ENCODE results near the gene DNAJC3. TPM values are rescaled to one million over a fixed set of nuclear protein-coding genes. Genes with fewer than 3 reads are reported as not detected.

Gene DNAJC3, protein sequence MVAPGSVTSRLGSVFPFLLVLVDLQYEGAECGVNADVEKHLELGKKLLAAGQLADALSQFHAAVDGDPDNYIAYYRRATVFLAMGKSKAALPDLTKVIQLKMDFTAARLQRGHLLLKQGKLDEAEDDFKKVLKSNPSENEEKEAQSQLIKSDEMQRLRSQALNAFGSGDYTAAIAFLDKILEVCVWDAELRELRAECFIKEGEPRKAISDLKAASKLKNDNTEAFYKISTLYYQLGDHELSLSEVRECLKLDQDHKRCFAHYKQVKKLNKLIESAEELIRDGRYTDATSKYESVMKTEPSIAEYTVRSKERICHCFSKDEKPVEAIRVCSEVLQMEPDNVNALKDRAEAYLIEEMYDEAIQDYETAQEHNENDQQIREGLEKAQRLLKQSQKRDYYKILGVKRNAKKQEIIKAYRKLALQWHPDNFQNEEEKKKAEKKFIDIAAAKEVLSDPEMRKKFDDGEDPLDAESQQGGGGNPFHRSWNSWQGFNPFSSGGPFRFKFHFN
- total RNA-seq: 10 to 100 TPM; 14.4 to 19.6 TPM

- peaks cover 34% of the 10 kb centered on the region for H3K4me1 Mint-ChIP-seq
- H3K36me3 Mint-ChIP-seq (ENCODE audit: low read depth): peaks cover 24% of the 10 kb centered on the region
- H3K4me3 Mint-ChIP-seq: peak within 1 kb of the TSS; percentile 98
- no peaks in the 10 kb centered on the region for H3K9me3 Mint-ChIP-seq
- H3K27me3 Mint-ChIP-seq: no peaks in the 10 kb centered on the region
- ATAC-seq (replicated peaks): peak; percentile 98
- H3K27ac Mint-ChIP-seq: peak within 1 kb of the TSS; percentile 95
Measured at GRCh38 chr13:95676762-95677563, at the start of gene DNAJC3. TSS of gene DNAJC3 (plus strand) at chr13:95677139. CDS start at chr13:95677256, 117 bp downstream.

DNA sequence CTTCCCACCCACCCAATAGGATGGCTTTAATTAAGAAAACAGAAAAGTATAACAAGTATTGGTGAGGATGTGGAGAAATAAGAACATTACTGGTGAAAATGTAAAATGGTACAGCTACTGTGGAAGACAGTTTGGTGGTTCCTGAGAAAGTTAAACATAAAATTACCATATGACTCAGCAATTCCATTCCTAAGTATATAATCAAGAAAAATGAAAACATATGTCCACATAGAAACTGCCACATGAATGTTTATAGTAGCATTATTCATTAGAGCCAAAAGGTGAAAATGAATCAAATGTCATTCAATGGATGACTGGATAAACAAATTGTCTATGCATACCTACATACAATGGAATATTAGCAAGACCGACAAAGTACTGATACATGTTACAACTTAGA lies 49.3 kb upstream of the DNAJC3 start:
- Mint-ChIP-seq H3K27me3 (peaks cover 25% of the 10 kb centered on the region), H3K36me3 (ENCODE audit: low read depth) (no peaks in the 10 kb centered on the region), H3K27ac (no peak overlapping the region), H3K4me1 (no peaks in the 10 kb centered on the region), H3K9me3 (no peaks in the 10 kb centered on the region), H3K4me3 (no peak overlapping the region)
- no peak for ATAC-seq (replicated peaks)

- no peaks in the 10 kb centered on the region for H3K4me1 Mint-ChIP-seq
- H3K36me3 Mint-ChIP-seq (ENCODE audit: low read depth): no peaks in the 10 kb centered on the region
- H3K9me3 Mint-ChIP-seq: no peaks in the 10 kb centered on the region
- H3K27me3 Mint-ChIP-seq: peaks cover 26% of the 10 kb centered on the region
- H3K4me3 Mint-ChIP-seq: no peak overlapping the region
- no peak overlapping the region for H3K27ac Mint-ChIP-seq
- no peak for ATAC-seq (replicated peaks)
Measured at GRCh38 chr13:95628488-95628887, 48.5 kb upstream of the DNAJC3 start.

- peaks cover 2% of the 10 kb centered on the region for H3K4me1 Mint-ChIP-seq
- ATAC-seq (replicated peaks): no peak
- no peak overlapping the region for H3K4me3 Mint-ChIP-seq
- H3K9me3 Mint-ChIP-seq: no peaks in the 10 kb centered on the region
- no peak overlapping the region for H3K27ac Mint-ChIP-seq
- no peaks in the 10 kb centered on the region for H3K36me3 Mint-ChIP-seq (ENCODE audit: low read depth)
- H3K27me3 Mint-ChIP-seq: peaks cover 28% of the 10 kb centered on the region
Measured at GRCh38 chr13:95629071-95629470, 47.9 kb upstream of the DNAJC3 start.

GRCh38 chr13:95630593-95630992 lies 46.3 kb upstream of the DNAJC3 start:
- Mint-ChIP-seq H3K4me3 (no peak overlapping the region), H3K9me3 (no peaks in the 10 kb centered on the region), H3K27ac (no peak overlapping the region), H3K4me1 (peaks cover 4% of the 10 kb centered on the region), H3K36me3 (ENCODE audit: low read depth) (no peaks in the 10 kb centered on the region), H3K27me3 (peaks cover 25% of the 10 kb centered on the region)
- no peak for ATAC-seq (replicated peaks)

- Mint-ChIP-seq H3K4me1 (peaks cover 4% of the 10 kb centered on the region), H3K36me3 (ENCODE audit: low read depth) (no peaks in the 10 kb centered on the region), H3K27ac (no peak overlapping the region), H3K4me3 (no peak overlapping the region), H3K27me3 (peaks cover 31% of the 10 kb centered on the region), H3K9me3 (no peaks in the 10 kb centered on the region)
- ATAC-seq (replicated peaks): peak; percentile 40
Measured at GRCh38 chr13:95636853-95637252, 40.1 kb upstream of the DNAJC3 start.

- Mint-ChIP-seq H3K4me3 (no peak overlapping the region), H3K27ac (no peak overlapping the region), H3K27me3 (peaks cover 29% of the 10 kb centered on the region), H3K4me1 (no peaks in the 10 kb centered on the region), H3K36me3 (ENCODE audit: low read depth) (no peaks in the 10 kb centered on the region), H3K9me3 (no peaks in the 10 kb centered on the region)
- no peak for ATAC-seq (replicated peaks)
Measured at GRCh38 chr13:95641291-95642027, 35.5 kb upstream of the DNAJC3 start.

DNA sequence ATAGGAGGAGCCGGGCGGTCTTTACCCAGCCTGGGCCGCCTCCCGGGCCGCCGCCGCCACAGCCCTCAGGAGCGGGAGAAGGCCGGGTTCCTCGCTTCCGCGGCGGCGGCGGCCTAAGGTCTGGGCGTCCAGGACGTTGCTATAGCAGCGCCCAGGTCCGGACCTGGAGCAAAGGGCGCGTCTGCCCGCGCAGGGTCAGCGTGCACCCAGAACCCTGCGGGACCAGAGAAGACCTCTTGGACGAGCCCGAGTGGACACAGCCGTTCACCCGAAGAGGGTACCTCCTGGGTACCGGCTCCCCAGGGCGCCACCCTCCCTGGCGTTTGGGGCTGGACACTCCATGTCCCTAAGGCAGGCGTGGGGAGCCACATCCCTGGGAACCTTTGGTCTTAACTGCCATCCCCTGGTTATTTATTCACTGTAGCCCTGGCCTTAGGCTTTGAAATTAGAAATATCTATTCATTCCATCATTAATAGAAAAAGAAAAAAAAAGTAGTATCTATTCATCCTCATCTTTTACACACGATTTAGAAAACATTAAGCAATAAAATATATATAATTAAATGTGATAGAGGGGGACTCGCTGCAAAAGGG lies 34.8 kb upstream of the DNAJC3 start:
- no peaks in the 10 kb centered on the region for H3K36me3 Mint-ChIP-seq (ENCODE audit: low read depth)
- H3K9me3 Mint-ChIP-seq: no peaks in the 10 kb centered on the region
- H3K4me3 Mint-ChIP-seq: no peak overlapping the region
- ATAC-seq (replicated peaks): no peak
- no peak overlapping the region for H3K27ac Mint-ChIP-seq
- H3K4me1 Mint-ChIP-seq: no peaks in the 10 kb centered on the region
- peaks cover 29% of the 10 kb centered on the region for H3K27me3 Mint-ChIP-seq

DNA sequence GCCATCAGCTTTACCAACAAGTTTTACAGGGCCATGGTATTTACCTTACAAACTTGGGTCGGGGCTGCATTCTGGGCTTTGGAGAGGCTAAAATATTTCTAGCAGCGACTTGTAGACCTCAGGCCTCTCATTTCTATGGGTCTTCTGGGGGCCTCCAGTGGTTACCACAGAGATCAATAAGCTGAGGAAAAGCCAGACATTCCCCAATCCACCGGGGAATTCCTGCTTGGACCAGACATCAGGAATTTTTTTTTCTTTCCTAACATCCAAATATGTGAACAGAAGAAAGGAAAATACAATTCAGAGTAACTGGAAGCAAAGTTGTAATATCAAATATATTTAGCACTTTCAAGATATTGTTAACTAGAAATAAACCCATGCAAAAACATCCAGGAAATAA lies 33.9 kb upstream of the DNAJC3 start:
- Mint-ChIP-seq H3K9me3 (no peaks in the 10 kb centered on the region), H3K27me3 (peaks cover 29% of the 10 kb centered on the region), H3K27ac (no peak overlapping the region), H3K4me3 (peak overlapping the region; percentile 30), H3K36me3 (ENCODE audit: low read depth) (no peaks in the 10 kb centered on the region), H3K4me1 (no peaks in the 10 kb centered on the region)
- no peak for ATAC-seq (replicated peaks)

GRCh38 chr13:95643571-95643935 lies 33.4 kb upstream of the DNAJC3 start:
- no peak for ATAC-seq (replicated peaks)
- Mint-ChIP-seq H3K36me3 (ENCODE audit: low read depth) (no peaks in the 10 kb centered on the region), H3K27ac (no peak overlapping the region), H3K9me3 (no peaks in the 10 kb centered on the region), H3K4me1 (no peaks in the 10 kb centered on the region), H3K27me3 (peaks cover 29% of the 10 kb centered on the region), H3K4me3 (peak overlapping the region; percentile 30)

- Mint-ChIP-seq H3K9me3 (no peaks in the 10 kb centered on the region), H3K4me1 (no peaks in the 10 kb centered on the region), H3K27me3 (peaks cover 29% of the 10 kb centered on the region), H3K36me3 (ENCODE audit: low read depth) (no peaks in the 10 kb centered on the region), H3K4me3 (peak overlapping the region; percentile 62), H3K27ac (no peak overlapping the region)
- ATAC-seq (replicated peaks): peak; percentile 21
Measured at GRCh38 chr13:95643936-95644598, 32.9 kb upstream of the DNAJC3 start.

DNA sequence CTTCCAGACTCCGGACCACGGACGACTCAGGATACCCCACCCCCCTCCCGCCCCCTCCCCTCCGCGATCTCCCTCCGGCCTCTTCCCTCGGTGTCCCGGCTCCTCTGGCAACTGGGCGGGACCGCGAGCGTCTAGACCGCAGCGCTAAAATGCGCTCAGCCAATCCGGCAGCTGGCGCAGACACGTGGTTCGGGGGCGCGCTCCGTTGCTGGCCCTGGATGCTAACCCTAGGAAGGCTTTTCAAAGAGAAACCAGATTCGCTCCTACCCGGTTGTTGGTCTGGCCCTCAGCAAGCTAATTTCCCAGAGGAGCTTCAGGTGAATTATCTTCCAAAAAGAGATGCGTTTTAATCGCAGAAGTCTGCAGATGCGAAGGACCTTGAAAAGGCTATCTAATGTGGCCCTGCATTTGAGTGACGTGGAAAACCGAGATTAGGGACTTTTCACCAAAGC lies 32.3 kb upstream of the DNAJC3 start, which contains the start of gene DZIP1:
Gene DZIP1 (minus strand): TSS at position 106 of the 452 bp plus-strand sequence. CDS start 2,677 bp downstream, outside the sequence.
- Mint-ChIP-seq H3K4me1 (no peaks in the 10 kb centered on the region), H3K9me3 (no peaks in the 10 kb centered on the region), H3K27ac (no peak within 1 kb of the TSS), H3K36me3 (ENCODE audit: low read depth) (no peaks in the 10 kb centered on the region), H3K4me3 (peak within 1 kb of the TSS; percentile 62), H3K27me3 (peaks cover 29% of the 10 kb centered on the region)
- peak; percentile 31 for ATAC-seq (replicated peaks)

- H3K27ac Mint-ChIP-seq: no peak overlapping the region
- no peak for ATAC-seq (replicated peaks)
- peaks cover 14% of the 10 kb centered on the region for H3K27me3 Mint-ChIP-seq
- H3K4me1 Mint-ChIP-seq: no peaks in the 10 kb centered on the region
- H3K36me3 Mint-ChIP-seq (ENCODE audit: low read depth): no peaks in the 10 kb centered on the region
- no peak overlapping the region for H3K4me3 Mint-ChIP-seq
- no peaks in the 10 kb centered on the region for H3K9me3 Mint-ChIP-seq
Measured at GRCh38 chr13:95647321-95647720, 29.6 kb upstream of the DNAJC3 start.
